Activated CD8-positive, alpha-beta T cell treated with anti-CD3 and anti-CD28 coated beads for 36 hours (primary cell): ENCODE measurements around the gene INTS4. TPM values are rescaled to one million over a fixed set of nuclear protein-coding genes. Genes with fewer than 3 reads are reported as not detected.
"Not testable (repeated sequence)": the region's sequence is repeated elsewhere in the genome, so short reads cannot be mapped to it uniquely, and the experiment has no call there.

ENCODE experiments used
- ATAC-seq: fragments of 200-7000 bp; cut with Tn5 transposase; one replicate; pipeline ENCODE4 v1.10.0; 2021; ENCODE audit warnings: mild to moderate bottlenecking, moderate library complexity
- CTCF ChIA-PET: fragments of 350-600 bp; sonication (Branson Sonifier 250); formaldehyde crosslinking; loops from one replicate; lab custom pipeline; 2021; ENCODE audit warnings: antibody characterized with exemption; lab: Charles Lee
- POLR2A ChIA-PET: fragments of 350-600 bp; sonication (Branson Sonifier 250); formaldehyde crosslinking; loops from one replicate; lab custom pipeline; 2021; ENCODE audit warnings: antibody characterized with exemption; lab: Charles Lee
- DNase-seq: peaks from one replicate; pipeline ENCODE4 v3.0.0-alpha.2; 2020
- H3K27ac Mint-ChIP-seq: one replicate; pipeline ENCODE4 v1.8.0; 2021; ENCODE audit warnings: mild to moderate bottlenecking, mixed read lengths
- H3K27me3 Mint-ChIP-seq: one replicate; pipeline ENCODE4 v1.8.0; 2021; ENCODE audit warnings: mixed read lengths
- H3K36me3 Mint-ChIP-seq: one replicate; pipeline ENCODE4 v1.8.0; 2021; ENCODE audit warnings: low read depth, mixed read lengths
- H3K4me1 Mint-ChIP-seq: one replicate; pipeline ENCODE4 v1.8.0; 2021; ENCODE audit warnings: low read depth, mixed read lengths
- H3K4me3 Mint-ChIP-seq: one replicate; pipeline ENCODE4 v1.8.0; 2021; ENCODE audit warnings: mild to moderate bottlenecking, moderate library complexity, mixed read lengths
- H3K9me3 Mint-ChIP-seq: one replicate; pipeline ENCODE4 v1.8.0; 2021; ENCODE audit warnings: mixed read lengths
- CTCF ChIP-seq: fragments of 200-600 bp; IDR thresholded peaks from one replicate; pipeline ENCODE4 v1.8.0; 2022; ENCODE audit warnings: antibody characterized with exemption, mild to moderate bottlenecking
- intact Hi-C: fragments of 100-400 bp; cut with micrococcal nuclease; formaldehyde crosslinking; loops from one replicate; pipeline ENCODE4 v1.10.0; 2022
- total RNA-seq, 2 experiments: library from RNA; stranded (reverse); gene quantifications; one replicate each; pipeline ENCODE4 v1.2.3, GENCODE V29; 2021

Gene INTS4
- total RNA-seq, 2 experiments from 2014 or later, result 44.4 to 45.8 TPM

GRCh38 chr11:77909277-77909676 is 85.2 kb downstream of the INTS4 start:
- ATAC-seq, result no peak
- H3K4me1 Mint-ChIP-seq, result no peaks in the 10 kb centered on the region
- DNase-seq, result no peak
- H3K4me3 Mint-ChIP-seq, result no peak overlapping the region
- H3K27me3 Mint-ChIP-seq, result no peaks in the 10 kb centered on the region
- intact Hi-C loops, result no loop called here
- no peak overlapping the region for H3K27ac Mint-ChIP-seq
- peaks cover 15% of the 10 kb centered on the region for H3K36me3 Mint-ChIP-seq
- POLR2A ChIA-PET, result no interaction called here
- no peak for TF ChIP-seq CTCF
- no peaks in the 10 kb centered on the region for H3K9me3 Mint-ChIP-seq
- CTCF ChIA-PET, result no interaction called here

DNA sequence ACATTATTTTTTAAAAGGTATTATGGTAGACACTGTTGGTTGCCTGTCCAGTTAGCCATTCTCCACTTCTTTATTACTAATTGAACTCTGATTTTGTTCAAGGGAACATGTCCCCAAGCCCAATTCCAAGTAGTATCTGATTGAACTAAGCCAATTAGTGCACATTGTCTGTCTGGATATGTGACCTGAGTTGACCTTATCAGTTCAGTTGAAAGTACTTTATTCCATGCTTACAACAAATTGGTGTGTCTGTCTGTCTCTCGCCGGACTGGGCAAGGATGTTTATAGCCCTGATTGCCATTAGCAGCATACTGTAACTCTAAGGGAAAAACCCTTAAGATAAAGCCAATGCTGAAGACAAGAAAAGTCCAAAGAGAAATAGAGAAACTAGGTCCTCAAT is 85.6 kb downstream of the INTS4 start:
- Mint-ChIP-seq H3K27me3 (no peaks in the 10 kb centered on the region), H3K36me3 (peaks cover 14% of the 10 kb centered on the region), H3K4me1 (no peaks in the 10 kb centered on the region), H3K9me3 (no peaks in the 10 kb centered on the region), H3K4me3 (no peak overlapping the region), H3K27ac (no peak overlapping the region)
- intact Hi-C loops, result no loop called here
- DNase-seq (no peak), ATAC-seq (no peak)
- TF ChIP-seq CTCF, result no peak
- CTCF ChIA-PET, result no interaction called here
- POLR2A ChIA-PET, result no interaction called here

GRCh38 chr11:77894949-77895348 is 99.5 kb downstream of the INTS4 start:
- ATAC-seq, intact Hi-C loops, POLR2A ChIA-PET, H3K9me3 Mint-ChIP-seq, H3K4me3 Mint-ChIP-seq, CTCF ChIA-PET, H3K27me3 Mint-ChIP-seq, H3K4me1 Mint-ChIP-seq, H3K27ac Mint-ChIP-seq, DNase-seq: not testable (repeated sequence)
- H3K36me3 Mint-ChIP-seq, result peaks cover 27% of the 10 kb centered on the region

GRCh38 chr11:77891703-77892102 is 102.8 kb downstream of the INTS4 start:
- H3K36me3 Mint-ChIP-seq, result peaks cover 42% of the 10 kb centered on the region
- DNase-seq, H3K27ac Mint-ChIP-seq, intact Hi-C loops, H3K4me1 Mint-ChIP-seq, ATAC-seq, POLR2A ChIA-PET, CTCF ChIA-PET, H3K4me3 Mint-ChIP-seq, H3K9me3 Mint-ChIP-seq, H3K27me3 Mint-ChIP-seq: not testable (repeated sequence)

GRCh38 chr11:77891256-77891655 is 103.2 kb downstream of the INTS4 start:
- DNase-seq, H3K4me1 Mint-ChIP-seq, H3K27me3 Mint-ChIP-seq, H3K4me3 Mint-ChIP-seq, intact Hi-C loops, ATAC-seq, POLR2A ChIA-PET, H3K9me3 Mint-ChIP-seq, H3K27ac Mint-ChIP-seq, CTCF ChIA-PET: not testable (repeated sequence)
- peaks cover 42% of the 10 kb centered on the region for H3K36me3 Mint-ChIP-seq

- POLR2A ChIA-PET, H3K27ac Mint-ChIP-seq, H3K9me3 Mint-ChIP-seq, H3K4me3 Mint-ChIP-seq, H3K4me1 Mint-ChIP-seq, CTCF ChIA-PET, ATAC-seq, DNase-seq, H3K27me3 Mint-ChIP-seq, intact Hi-C loops: not testable (repeated sequence)
- H3K36me3 Mint-ChIP-seq, result peaks cover 39% of the 10 kb centered on the region
Observed at GRCh38 chr11:77890619-77891056, 103.8 kb downstream of the INTS4 start.

- H3K27ac Mint-ChIP-seq, DNase-seq, intact Hi-C loops, H3K27me3 Mint-ChIP-seq, H3K4me1 Mint-ChIP-seq, ATAC-seq, H3K4me3 Mint-ChIP-seq, POLR2A ChIA-PET, CTCF ChIA-PET, H3K9me3 Mint-ChIP-seq: not testable (repeated sequence)
- H3K36me3 Mint-ChIP-seq, result peaks cover 38% of the 10 kb centered on the region
Observed at GRCh38 chr11:77890100-77890614, 104.3 kb downstream of the INTS4 start.

DNA sequence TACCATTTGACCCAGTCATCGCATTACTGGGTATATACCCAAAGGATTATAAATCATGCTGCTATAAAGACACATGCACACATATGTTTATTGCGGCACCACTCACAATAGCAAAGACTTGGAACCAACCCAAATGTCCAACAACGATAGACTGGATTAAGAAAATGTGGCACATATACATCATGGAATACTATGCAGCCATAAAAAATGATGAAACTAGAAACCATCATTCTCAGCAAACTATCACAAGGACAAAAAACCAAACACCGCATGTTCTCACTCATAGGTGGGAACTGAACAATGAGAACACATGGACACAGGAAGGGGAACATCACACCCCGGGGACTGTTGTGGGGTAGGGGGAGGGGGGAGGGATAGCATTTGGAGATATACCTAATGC is 105.4 kb downstream of the INTS4 start:
- intact Hi-C loops, result not testable (repeated sequence)

More for the DNA sequence above, 105.4 kb downstream of the INTS4 start:
- CTCF ChIA-PET, H3K4me3 Mint-ChIP-seq, ATAC-seq, H3K27me3 Mint-ChIP-seq, H3K9me3 Mint-ChIP-seq, DNase-seq, H3K4me1 Mint-ChIP-seq, POLR2A ChIA-PET, H3K27ac Mint-ChIP-seq: not testable (repeated sequence)
- peaks cover 38% of the 10 kb centered on the region for H3K36me3 Mint-ChIP-seq
